Neural progenitor cell (in vitro differentiated cells): Measurements from ENCODE around the gene HCRTR1. TPM values are rescaled to one million over a fixed set of nuclear protein-coding genes. Genes with fewer than 3 reads are reported as not detected.
A peak's percentile ranks its signal among the peaks of the same experiment; 100 is the strongest.

Experiments used
- DNase-seq: peaks from one replicate; pipeline ENCODE4 v3.0.0-alpha.2; 2016; ENCODE audit warnings: low spot score
- H2AFZ ChIP-seq: fragments of 200-600 bp; sonication (generic); replicated peaks from 2 replicates; pipeline ENCODE4 v1.6.1; 2016; ENCODE audit warnings: antibody characterized with exemption
- H3F3A ChIP-seq: fragments of 200-600 bp; sonication (generic); 2 replicates; pipeline ENCODE4 v1.6.1; 2016; ENCODE audit warnings: antibody characterized with exemption, low read depth
- H3K27ac ChIP-seq: fragments of 200-600 bp; sonication (generic); 2 replicates; pipeline ENCODE4 v1.5.1; 2016; ENCODE audit warnings: mild to moderate bottlenecking
- H3K27me3 ChIP-seq: fragments of 200-600 bp; sonication (generic); 2 replicates; pipeline ENCODE4 v1.6.1; 2016; ENCODE audit warnings: mild to moderate bottlenecking, moderate library complexity
- H3K36me3 ChIP-seq: fragments of 200-600 bp; sonication (generic); 2 replicates; pipeline ENCODE4 v1.5.1; 2016
- H3K4me1 ChIP-seq: fragments of 200-600 bp; sonication (generic); 2 replicates; pipeline ENCODE4 v1.6.1; 2016; ENCODE audit warnings: mixed run types
- H3K4me2 ChIP-seq: fragments of 200-600 bp; sonication (generic); 2 replicates; pipeline ENCODE4 v1.6.1; 2016
- H3K4me3 ChIP-seq: fragments of 200-600 bp; sonication (generic); 2 replicates; pipeline ENCODE4 v1.5.1; 2016
- H3K79me2 ChIP-seq: fragments of 200-600 bp; sonication (generic); 2 replicates; pipeline ENCODE4 v1.6.1; 2016; ENCODE audit warnings: low read depth
- H3K9ac ChIP-seq: fragments of 200-600 bp; sonication (generic); 2 replicates; pipeline ENCODE4 v1.6.1; 2016
- H3K9me3 ChIP-seq: fragments of 200-600 bp; sonication (generic); 2 replicates; pipeline ENCODE4 v1.5.1; 2016; ENCODE audit warnings: low read depth
- H4K20me1 ChIP-seq: fragments of 200-600 bp; sonication (generic); 2 replicates; pipeline ENCODE4 v1.6.1; 2016; ENCODE audit warnings: low read depth
- H3K27ac Mint-ChIP-seq: 3 replicates; pipeline ENCODE4 v1.8.0; 2021; ENCODE audit warnings: mixed read lengths
- H3K27me3 Mint-ChIP-seq: 2 replicates; pipeline ENCODE4 v1.8.0; 2022; ENCODE audit warnings: low read depth, mild to moderate bottlenecking, inconsistent platforms, moderate library complexity, mixed read lengths; ENCODE audit not compliant: insufficient read depth
- H3K36me3 Mint-ChIP-seq: 3 replicates; pipeline ENCODE4 v1.8.0; 2021; ENCODE audit warnings: mixed read lengths
- H3K4me1 Mint-ChIP-seq: 3 replicates; pipeline ENCODE4 v1.8.0; 2021; ENCODE audit warnings: mixed read lengths
- H3K4me3 Mint-ChIP-seq: 3 replicates; pipeline ENCODE4 v1.8.0; 2021; ENCODE audit warnings: mild to moderate bottlenecking, moderate library complexity, mixed read lengths
- H3K9me3 Mint-ChIP-seq: 3 replicates; pipeline ENCODE4 v1.8.0; 2020; ENCODE audit warnings: mixed read lengths
- CTCF ChIP-seq: fragments of 200-600 bp; sonication (generic); IDR thresholded peaks from 2 replicates; pipeline ENCODE4 v1.5.1; 2017; ENCODE audit warnings: antibody characterized with exemption, mild to moderate bottlenecking
- EZH2 ChIP-seq: fragments of 200-600 bp; sonication (generic); IDR thresholded peaks from 2 replicates; pipeline ENCODE4 v1.6.1; 2017; ENCODE audit warnings: antibody characterized with exemption, mild to moderate bottlenecking, moderate library complexity
- EZH2phosphoT487 ChIP-seq: fragments of 200-600 bp; sonication (generic); IDR thresholded peaks from 2 replicates; pipeline ENCODE4 v1.6.1; 2017; ENCODE audit warnings: antibody characterized with exemption
- total RNA-seq: library from RNA; depleted of rRNA; stranded (reverse); fragments of >200 nt; gene quantifications from 2 replicates; pipeline ENCODE4 v1.2.3, GENCODE V29; 2015; ENCODE audit warnings: low replicate concordance

The HCRTR1 gene
- total RNA-seq, 1 donor from 2014 or later: not detected

DNA sequence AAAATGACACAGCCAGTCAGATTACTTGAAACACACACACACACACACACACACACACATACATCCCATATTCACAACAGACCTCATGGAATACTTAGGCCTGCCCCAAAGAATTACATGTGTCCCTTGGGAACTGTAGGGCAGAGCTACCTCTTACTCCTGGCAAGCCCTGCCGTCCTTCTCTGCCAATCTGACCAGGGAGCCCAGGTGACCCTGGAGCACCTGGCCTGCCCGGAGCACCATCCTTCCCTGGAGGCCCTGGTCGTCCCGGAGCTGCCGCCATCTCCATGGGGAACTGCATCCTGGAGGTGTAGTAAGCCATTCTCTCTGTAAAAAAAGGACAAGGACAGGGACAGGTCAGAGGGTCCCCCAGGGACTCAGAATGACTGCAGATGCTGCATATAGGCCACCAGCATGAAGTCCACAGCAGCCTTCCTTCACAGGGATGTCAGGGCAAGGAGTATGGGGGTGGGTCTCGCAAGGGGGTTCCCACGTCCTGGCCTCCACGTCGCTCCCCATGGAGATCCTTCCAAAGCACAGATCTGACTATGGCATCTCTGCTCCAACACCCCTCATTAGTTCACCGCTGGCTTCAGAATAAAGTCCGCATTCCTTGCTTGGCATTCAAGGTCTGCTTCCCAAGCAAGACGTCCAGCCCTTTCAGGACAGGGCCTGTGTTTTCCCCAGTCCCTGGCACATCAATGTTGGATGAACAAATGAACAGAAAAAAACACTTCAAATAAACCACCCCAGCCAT, 36.4 kb downstream of the HCRTR1 start:
- no peak overlapping the region for H3K27ac Mint-ChIP-seq
- no peaks in the 10 kb centered on the region for H3K4me1 ChIP-seq
- H3K27ac ChIP-seq: no peak overlapping the region
- no peak overlapping the region for H3K4me3 ChIP-seq
- TF ChIP-seq CTCF (no peak), EZH2 (no peak), EZH2phosphoT487 (no peak)
- H3K4me3 Mint-ChIP-seq: no peak overlapping the region
- no peaks in the 10 kb centered on the region for H3K9me3 Mint-ChIP-seq
- no peaks in the 10 kb centered on the region for H3F3A ChIP-seq
- H3K27me3 Mint-ChIP-seq: peaks cover 10% of the 10 kb centered on the region
- H3K9me3 ChIP-seq: no peaks in the 10 kb centered on the region
- no peaks in the 10 kb centered on the region for H3K36me3 ChIP-seq
- H3K79me2 ChIP-seq: no peaks in the 10 kb centered on the region
- H3K4me1 Mint-ChIP-seq: peaks cover 8% of the 10 kb centered on the region
- no peaks in the 10 kb centered on the region for H3K36me3 Mint-ChIP-seq
- peak overlapping the region; percentile 27 for H3K9ac ChIP-seq
- DNase-seq: no peak
- H3K27me3 ChIP-seq: no peaks in the 10 kb centered on the region
- no peaks in the 10 kb centered on the region for H4K20me1 ChIP-seq
- H2AFZ ChIP-seq: no peak overlapping the region
- H3K4me2 ChIP-seq: no peak overlapping the region

- H3F3A ChIP-seq: no peaks in the 10 kb centered on the region
- H3K4me3 ChIP-seq: no peak overlapping the region
- peak overlapping the region; percentile 27 for H3K9ac ChIP-seq
- no peak overlapping the region for H3K27ac ChIP-seq
- no peaks in the 10 kb centered on the region for H3K36me3 ChIP-seq
- H3K27me3 ChIP-seq: no peaks in the 10 kb centered on the region
- H3K9me3 ChIP-seq: no peaks in the 10 kb centered on the region
- H3K4me1 ChIP-seq: no peaks in the 10 kb centered on the region
- Mint-ChIP-seq H3K9me3 (no peaks in the 10 kb centered on the region), H3K27ac (no peak overlapping the region), H3K4me1 (peaks cover 9% of the 10 kb centered on the region), H3K27me3 (peaks cover 13% of the 10 kb centered on the region), H3K4me3 (no peak overlapping the region), H3K36me3 (no peaks in the 10 kb centered on the region)
- TF ChIP-seq CTCF (no peak), EZH2phosphoT487 (no peak), EZH2 (no peak)
- DNase-seq: no peak
- no peak overlapping the region for H2AFZ ChIP-seq
- no peaks in the 10 kb centered on the region for H4K20me1 ChIP-seq
- no peaks in the 10 kb centered on the region for H3K79me2 ChIP-seq
- no peak overlapping the region for H3K4me2 ChIP-seq
These were observed 36.9 kb downstream of the HCRTR1 start for GRCh38 chr1:31654474-31654776.

GRCh38 chr1:31655104-31655503, 37.6 kb downstream of the HCRTR1 start:
- no peaks in the 10 kb centered on the region for H3K4me1 ChIP-seq
- no peaks in the 10 kb centered on the region for H3K36me3 ChIP-seq
- no peak for DNase-seq
- Mint-ChIP-seq H3K9me3 (no peaks in the 10 kb centered on the region), H3K4me3 (no peak overlapping the region), H3K27ac (peak overlapping the region; percentile 36), H3K36me3 (no peaks in the 10 kb centered on the region), H3K27me3 (peaks cover 17% of the 10 kb centered on the region), H3K4me1 (peaks cover 9% of the 10 kb centered on the region)
- H3K9me3 ChIP-seq: no peaks in the 10 kb centered on the region
- no peaks in the 10 kb centered on the region for H3F3A ChIP-seq
- no peak for TF ChIP-seq CTCF
- no peak for TF ChIP-seq EZH2
- TF ChIP-seq EZH2phosphoT487: no peak
- H3K4me2 ChIP-seq: no peak overlapping the region
- H3K27ac ChIP-seq: no peak overlapping the region
- H2AFZ ChIP-seq: no peak overlapping the region
- no peaks in the 10 kb centered on the region for H3K79me2 ChIP-seq
- no peak overlapping the region for H3K9ac ChIP-seq
- no peak overlapping the region for H3K4me3 ChIP-seq
- no peaks in the 10 kb centered on the region for H3K27me3 ChIP-seq
- H4K20me1 ChIP-seq: no peaks in the 10 kb centered on the region
